ENCODE results near the gene WFDC2.
A peak's percentile ranks its signal among the peaks of the same experiment; 100 is the strongest.

Gene WFDC2

DNA sequence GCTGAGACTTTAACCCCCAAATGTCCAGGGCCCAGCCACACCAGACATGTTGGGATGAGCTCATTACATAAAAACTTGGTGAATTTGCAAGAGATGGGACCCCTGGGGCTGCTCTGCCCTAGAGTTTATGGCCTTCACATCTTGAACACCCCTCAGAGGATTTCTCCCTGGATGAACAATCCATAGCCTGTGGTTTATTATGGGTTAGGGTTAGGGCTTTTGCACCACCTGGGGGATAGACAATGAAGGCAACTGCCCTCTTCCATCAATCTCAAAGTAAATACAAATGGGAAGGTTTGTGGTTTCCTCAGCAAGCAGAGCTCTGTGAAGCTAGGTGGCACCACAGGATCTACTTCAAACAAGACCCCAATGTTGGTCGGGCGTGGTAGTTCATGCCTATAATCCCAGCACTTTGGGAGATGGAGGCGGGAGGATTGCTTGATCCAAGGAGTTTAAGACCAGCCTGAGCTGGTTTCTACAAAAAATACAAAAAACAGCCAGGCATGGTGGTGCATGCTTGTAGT lies 28.5 kb downstream of the WFDC2 start:
- no peak for DNase-seq (ENCODE audit: low spot score)

DNA sequence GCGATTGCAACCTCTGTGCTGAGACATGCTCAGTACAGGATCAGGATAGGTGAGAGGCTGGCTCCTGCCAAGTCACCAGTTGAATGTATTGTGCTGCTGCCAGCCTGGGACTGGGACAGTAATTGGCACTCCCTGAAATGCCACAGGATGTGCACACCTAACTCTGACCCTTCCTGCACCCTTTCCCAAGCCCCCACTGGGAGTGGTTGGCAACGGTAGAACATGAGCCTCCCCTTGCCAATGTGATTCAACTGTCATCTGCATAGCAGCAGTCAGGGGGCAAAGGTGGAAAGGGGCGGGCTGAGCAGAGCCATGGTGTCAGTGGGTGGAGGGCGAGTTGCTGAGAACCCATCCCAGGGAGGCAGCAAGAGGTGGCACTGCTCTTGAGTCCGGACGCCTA lies 30.5 kb downstream of the WFDC2 start:
- no peak for DNase-seq (ENCODE audit: low spot score)

DNA sequence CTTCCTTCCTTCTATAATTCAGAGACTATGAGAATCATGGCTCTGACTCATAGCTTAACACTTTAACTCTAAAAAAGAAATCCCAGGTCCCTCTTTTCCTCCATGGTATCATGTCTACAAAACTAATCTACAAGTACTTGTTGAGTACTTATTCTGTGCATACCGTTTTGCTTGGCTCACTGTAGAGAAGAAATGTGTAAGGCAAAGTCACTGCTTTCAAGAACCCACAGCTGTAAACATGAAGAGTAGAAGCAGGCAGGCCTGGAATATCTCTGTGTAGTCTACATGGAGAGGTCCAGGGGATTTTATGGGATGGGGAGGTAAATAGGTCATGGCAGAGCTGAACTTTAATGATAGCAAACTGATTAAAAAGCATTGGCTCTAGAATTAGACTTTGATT lies 32.0 kb downstream of the WFDC2 start:
- DNase-seq (ENCODE audit: low spot score): no peak

DNA sequence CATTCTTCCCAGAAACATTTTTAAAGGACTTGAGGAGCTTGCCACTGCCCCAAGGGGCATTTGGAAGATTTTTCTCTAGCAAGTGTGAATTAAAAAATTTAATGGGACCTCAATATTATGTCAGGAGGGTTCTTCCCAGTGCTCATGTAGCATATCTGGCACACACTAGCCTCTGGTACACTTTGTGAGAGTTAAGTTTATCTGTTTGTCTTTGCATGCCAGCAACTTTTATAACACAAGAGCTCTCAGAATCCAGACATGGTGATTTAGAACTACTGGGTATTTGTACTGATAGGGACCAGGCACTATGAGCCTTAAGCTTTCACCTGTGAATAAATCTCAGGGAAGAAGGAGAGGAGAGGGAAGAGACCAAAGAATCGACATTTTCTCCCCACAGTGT lies 33.0 kb downstream of the WFDC2 start:
- no peak for DNase-seq (ENCODE audit: low spot score)

DNA sequence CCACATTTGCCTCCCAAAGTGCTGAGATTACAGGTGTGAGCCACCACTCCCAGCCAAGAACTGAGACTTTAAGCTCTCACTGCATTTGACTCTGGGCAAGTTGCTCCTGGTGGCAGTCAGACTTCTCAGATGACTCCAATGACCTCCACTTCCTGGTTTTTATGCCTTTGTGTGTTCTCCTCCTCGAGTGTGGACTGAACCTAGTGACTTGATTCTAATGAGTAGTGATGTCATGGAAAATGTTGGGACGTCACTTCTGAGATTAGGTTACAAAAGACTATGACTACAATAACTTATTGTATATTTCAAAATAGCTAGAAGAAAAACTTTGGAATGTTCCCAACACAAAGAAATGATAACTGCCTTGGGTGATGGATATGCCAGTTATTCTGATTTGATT lies 33.9 kb downstream of the WFDC2 start:
- DNase-seq (ENCODE audit: low spot score): no peak

DNA sequence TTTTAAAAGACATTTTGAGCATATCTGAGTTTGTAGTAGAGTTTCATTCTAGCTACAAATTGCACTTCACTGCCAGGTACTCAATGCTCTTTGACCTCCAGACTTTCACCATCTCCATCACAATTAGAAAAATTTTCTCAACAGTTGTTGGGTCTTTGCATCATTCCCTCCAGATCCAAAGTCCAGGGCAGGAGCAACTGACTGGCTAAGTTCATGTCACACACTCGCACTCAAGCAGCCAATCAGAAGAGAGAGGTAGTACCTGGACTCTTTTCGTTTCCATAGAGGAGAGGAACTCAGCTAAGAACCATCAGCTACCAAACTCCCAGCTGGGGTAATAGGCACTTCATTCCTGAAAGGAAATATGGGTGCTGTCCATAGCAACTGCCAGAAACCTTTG lies 36.8 kb downstream of the WFDC2 start:
- no peak for DNase-seq (ENCODE audit: low spot score)

DNA sequence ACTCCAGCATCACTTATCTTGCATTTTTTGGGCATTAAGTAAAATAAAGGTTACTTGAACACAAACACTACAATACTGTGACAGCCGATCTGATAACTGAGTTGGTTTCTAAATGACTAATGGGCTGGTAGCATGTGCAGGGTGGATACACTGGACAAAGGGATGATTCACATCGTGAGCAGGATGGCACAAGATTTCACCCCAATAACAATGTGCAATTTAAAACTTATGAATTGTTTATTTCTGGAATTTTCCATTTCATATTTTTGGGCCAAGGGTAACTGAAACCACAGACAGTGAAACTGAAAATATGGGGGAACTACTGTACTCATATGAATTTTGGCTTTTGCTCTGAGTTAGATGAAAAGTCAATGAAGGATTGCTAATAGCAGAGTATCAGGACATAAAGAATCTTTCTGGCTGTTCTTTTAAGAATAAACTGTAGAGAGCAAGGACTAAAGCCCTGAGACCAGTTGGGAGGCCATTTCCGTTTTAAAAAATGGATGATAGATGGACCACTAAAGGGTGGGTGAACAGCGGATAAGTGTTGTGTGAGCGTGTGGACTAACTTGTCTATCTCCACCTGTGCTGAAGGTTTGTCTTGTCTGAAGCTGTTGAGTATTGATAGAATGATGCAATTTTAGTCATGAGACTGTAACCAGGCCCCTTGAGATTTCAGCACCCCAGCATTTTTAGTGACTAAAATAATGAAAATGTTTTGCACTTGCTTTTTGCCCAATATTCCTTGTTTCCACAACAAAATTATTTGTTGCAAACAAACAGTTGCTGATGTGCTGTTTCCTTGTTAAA lies 37.7 kb downstream of the WFDC2 start:
- peak; percentile 35 for DNase-seq (ENCODE audit: low spot score)

DNA sequence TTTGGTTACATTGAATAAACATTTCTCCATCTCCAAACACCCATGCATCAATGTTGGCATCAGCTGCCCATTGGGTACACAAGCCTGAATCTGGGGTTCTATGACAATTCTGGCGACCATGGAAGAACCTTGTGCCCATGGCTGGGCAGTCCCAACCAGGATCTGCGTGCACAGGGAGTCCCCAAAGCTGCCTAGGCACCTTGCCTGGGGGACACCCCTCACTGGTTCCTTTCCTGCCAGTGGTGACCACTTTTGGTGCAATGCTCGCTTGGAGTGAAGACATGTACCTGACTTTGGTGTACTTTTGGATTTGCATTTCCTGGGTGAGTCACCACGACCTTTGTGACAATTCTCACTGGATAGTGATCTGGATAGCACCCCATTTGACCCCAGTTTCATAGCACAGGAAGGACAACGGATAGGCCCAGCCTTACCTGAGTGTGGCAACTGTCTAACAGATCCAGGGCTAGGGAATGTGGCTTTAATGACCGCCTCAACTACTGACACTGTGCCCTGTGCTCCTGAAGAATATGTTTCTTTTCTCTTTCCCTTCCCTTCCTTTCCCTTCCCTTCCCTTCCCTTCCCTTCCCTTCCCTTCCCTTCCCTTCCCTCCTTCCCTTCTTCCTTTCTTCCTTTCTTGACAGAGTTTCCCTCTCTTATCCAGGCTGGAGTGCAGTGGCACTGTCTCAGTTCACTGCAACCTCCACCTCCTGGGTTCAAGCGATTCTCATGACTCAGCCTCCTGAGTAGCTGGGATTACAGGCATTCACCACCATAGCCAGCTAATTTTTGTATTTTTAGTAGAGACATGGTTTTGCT lies 38.7 kb downstream of the WFDC2 start:
- DNase-seq (ENCODE audit: low spot score): peak; percentile 9

DNA sequence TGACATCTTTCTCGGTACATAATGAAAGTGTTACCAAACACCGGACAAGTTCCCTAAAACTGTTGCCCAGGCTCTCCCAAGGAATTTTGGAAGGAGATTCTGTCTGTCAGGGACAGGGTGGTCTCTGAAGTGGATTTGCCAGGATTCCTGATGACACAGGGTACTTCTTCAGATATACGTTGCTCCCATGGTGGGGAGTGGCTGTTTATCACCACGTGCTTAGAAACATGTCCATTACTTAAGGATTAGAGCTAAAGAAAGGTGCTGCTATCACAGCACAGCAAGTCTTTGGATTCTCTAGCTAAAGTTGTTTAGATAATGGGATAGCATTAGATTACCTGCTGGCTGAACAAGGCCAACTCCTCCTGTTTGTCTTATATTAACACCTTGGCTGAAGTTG lies 39.5 kb downstream of the WFDC2 start:
- DNase-seq (ENCODE audit: low spot score): no peak

DNA sequence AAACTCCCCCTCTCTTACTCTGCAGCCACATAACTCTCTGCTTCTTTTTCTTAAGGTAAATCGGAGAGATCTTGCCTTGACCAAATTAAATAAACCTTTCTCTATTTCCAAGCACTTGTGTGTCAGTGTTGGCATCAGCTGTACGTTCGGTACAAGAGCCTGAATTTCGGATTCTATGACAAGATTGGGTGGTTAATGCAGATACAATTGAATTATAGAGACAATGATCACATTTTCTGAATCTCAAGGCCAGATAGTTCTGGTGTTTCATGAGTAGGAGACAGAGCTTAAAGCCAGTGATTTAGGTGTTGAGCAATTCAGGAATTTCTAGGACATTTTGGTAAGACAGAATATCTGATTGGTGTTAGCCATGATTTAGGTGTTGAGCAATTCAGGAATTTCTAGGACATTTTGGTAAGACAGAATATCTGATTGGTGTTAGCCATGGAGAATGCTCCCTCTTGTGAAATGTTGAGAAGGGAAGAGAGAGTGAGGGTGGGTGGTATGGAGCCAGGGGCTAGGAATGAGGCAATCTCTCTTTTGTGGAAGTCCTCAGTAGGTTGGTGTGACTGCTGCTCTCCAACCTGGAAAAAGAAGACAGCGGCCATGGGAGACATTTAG lies 40.8 kb downstream of the WFDC2 start:
- DNase-seq (ENCODE audit: low spot score): peak; percentile 7

DNA sequence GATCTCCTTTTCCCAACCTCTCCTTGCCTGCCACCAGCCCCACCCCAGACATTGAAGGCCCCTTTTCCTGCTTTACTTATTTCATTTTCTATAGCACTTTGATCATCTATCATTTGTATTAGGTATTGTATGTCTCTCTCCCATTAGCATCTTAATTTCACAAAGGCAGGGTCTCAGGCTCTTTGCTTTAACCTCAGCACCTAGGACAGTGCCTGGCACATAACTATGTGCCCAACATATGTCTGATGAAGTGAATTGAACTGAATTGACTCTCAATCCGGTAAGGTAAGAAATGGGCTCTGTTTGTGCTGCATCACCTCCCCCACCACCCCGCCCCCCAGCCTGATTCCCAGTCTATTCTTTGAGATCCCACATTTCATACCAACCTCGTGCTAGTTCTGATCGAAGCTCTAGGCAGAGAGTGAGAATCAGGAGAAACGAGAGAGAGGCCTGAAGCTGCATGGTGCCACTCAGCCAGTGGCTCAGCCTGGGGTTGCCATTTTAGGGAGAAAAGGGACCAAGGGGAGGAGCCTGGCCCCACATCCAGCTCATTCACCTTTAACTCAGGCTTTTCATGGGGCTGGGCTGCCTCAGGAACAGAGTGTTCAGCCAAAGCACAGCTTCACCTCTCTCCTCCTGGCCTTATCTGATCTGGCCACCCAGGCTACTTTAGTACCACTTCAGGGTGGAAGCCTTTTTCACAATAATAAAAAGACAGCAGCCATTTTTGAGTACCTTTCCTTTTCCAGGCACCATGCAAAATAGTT lies 45.8 kb downstream of the WFDC2 start, which contains the start of gene SPINT3:
Gene SPINT3, minus strand, starts transcription at position 476 of the 767 bp plus-strand sequence. Its CDS starts 14 bp downstream, at position 462.
- DNase-seq (ENCODE audit: low spot score): no peak

DNA sequence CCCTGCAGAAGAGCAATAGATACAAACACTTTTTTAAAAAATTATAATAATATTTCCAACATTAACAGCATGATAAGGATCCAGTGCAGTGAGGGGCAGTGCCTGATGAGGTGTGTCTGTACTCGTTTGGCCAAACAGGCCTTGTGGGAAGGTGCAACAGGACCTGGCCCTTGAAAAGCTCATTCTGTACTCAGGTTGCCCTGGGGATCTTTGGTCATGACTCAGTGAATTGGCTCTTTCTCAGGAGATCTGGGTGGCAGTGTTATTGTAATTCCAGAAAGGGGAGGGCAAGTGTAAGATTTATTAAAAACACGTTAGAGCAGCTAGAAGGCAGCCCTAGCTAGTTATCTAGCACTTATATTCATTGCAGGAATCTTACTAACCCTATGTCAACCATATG lies 48.7 kb downstream of the WFDC2 start:
- DNase-seq (ENCODE audit: low spot score): peak; percentile 67

DNA sequence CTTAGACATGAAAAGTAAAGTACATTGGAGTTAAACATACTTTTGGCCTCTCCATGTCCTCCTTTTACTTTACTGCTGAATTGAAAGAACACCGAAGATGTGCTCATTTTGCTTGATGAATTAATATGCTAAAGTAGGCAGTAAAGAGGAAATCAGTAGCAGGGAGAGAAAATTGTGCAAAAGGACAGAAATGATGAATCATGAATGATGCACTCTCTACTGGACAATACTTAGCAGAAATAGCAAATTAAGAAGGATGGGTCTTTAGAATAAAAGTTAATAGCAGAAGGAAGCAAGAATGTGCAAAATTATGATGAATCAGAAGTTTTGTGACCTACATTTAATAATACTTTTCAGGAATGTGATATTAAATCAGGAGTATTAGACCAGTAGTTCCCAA lies 54.3 kb downstream of the WFDC2 start:
- DNase-seq (ENCODE audit: low spot score): no peak

DNA sequence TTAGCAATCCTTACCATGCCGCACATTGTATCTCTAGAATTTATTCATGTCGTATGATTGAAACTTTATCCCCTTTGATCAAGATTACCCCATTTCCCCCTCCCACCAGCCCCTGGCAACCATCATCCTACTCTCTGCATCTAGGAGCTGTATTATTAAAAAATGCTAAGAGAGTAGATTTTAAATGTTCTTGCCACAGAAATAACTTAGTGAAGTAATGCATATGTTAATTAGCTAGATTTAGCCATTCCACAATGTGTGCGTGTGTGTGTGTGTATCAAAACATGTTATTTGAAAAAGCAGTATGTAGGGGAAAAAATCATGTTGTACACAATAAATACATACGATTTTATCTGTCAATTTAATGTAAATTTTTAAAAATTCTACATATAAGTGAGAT lies 57.7 kb downstream of the WFDC2 start:
- no peak for DNase-seq (ENCODE audit: low spot score)

Data from kidney tubule cell (primary cell).